HL-60 (cell line): ENCODE data around the gene BGLAP.

Experiments
- GABPA ChIP-seq: IDR thresholded peaks from 2 replicates; pipeline ENCODE4 v1.6.1; 2012; ENCODE audit warnings: low read depth
- POLR2AphosphoS5 ChIP-seq: IDR thresholded peaks from 2 replicates; pipeline ENCODE4 v1.6.1; 2012; ENCODE audit warnings: low read depth
- SPI1 ChIP-seq: IDR thresholded peaks from 2 replicates; pipeline ENCODE4 v1.6.1; 2012; ENCODE audit warnings: low read depth, mild to moderate bottlenecking, borderline replicate concordance
- TF ChIP-seq, protein P1 (sequence below): IDR thresholded peaks from one replicate; pipeline ENCODE4 v1.5.1; 2011; ENCODE audit warnings: low read length, control low read depth, inconsistent platforms; ENCODE audit not compliant: insufficient read depth

DNA sequence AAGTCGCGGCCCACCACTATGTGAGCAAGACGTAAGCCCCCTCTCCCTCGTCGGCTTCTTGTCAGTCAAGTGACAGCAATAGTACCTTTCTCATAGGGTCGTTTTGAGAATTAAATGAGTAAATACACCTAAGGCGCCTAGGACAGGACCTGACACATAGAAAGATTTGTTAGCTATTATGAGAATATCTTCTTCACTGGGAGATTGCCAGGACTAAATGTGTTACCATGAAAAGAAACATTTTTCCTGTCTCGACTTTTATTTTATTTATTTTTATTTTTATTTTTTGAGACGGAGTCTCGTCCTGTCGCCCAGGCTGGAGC, 28.4 kb upstream of the BGLAP start:
- TF ChIP-seq, protein P1, sequence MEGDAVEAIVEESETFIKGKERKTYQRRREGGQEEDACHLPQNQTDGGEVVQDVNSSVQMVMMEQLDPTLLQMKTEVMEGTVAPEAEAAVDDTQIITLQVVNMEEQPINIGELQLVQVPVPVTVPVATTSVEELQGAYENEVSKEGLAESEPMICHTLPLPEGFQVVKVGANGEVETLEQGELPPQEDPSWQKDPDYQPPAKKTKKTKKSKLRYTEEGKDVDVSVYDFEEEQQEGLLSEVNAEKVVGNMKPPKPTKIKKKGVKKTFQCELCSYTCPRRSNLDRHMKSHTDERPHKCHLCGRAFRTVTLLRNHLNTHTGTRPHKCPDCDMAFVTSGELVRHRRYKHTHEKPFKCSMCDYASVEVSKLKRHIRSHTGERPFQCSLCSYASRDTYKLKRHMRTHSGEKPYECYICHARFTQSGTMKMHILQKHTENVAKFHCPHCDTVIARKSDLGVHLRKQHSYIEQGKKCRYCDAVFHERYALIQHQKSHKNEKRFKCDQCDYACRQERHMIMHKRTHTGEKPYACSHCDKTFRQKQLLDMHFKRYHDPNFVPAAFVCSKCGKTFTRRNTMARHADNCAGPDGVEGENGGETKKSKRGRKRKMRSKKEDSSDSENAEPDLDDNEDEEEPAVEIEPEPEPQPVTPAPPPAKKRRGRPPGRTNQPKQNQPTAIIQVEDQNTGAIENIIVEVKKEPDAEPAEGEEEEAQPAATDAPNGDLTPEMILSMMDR: no peak
- TF ChIP-seq POLR2AphosphoS5: no peak
- no peak for TF ChIP-seq SPI1
- TF ChIP-seq GABPA: no peak
